Lower lobe of right lung (tissue), 2 donors: Measurements from ENCODE around the gene C1orf167. TPM values are rescaled to one million over a fixed set of nuclear protein-coding genes. Genes with fewer than 3 reads are reported as not detected.

Source experiments
- ATAC-seq, 2 donors: fragments of 200-7000 bp; cut with Tn5 transposase; one replicate each; pipeline ENCODE4 v1.9.1; 2020 to 2022; ENCODE audit warnings: mild to moderate bottlenecking in 2 of 2, moderate library complexity in 2 of 2
- DNase-seq: peaks from one replicate; pipeline ENCODE4 v3.0.0-alpha.2; 2020
- H3K27ac ChIP-seq: fragments of 200-600 bp; one replicate; pipeline ENCODE4 v1.8.0; 2022
- H3K27me3 ChIP-seq: fragments of 200-600 bp; one replicate; pipeline ENCODE4 v1.8.0; 2022; ENCODE audit warnings: low read depth
- H3K36me3 ChIP-seq: fragments of 200-600 bp; one replicate; pipeline ENCODE4 v1.8.0; 2022; ENCODE audit warnings: mild to moderate bottlenecking
- H3K4me1 ChIP-seq: fragments of 200-600 bp; one replicate; pipeline ENCODE4 v1.8.0; 2022
- H3K4me3 ChIP-seq: fragments of 200-600 bp; one replicate; pipeline ENCODE4 v1.8.0; 2022; ENCODE audit warnings: mild to moderate bottlenecking
- H3K9me3 ChIP-seq: fragments of 200-600 bp; one replicate; pipeline ENCODE4 v1.8.0; 2022
- CTCF ChIP-seq: fragments of 200-600 bp; IDR thresholded peaks from one replicate; pipeline ENCODE4 v1.8.0; 2022; ENCODE audit warnings: antibody characterized with exemption, mild to moderate bottlenecking
- intact Hi-C: fragments of 100-400 bp; cut with DNase I; formaldehyde crosslinking; loops from one replicate; pipeline ENCODE4 v1.11.0; 2022
- total RNA-seq: library from RNA; stranded (reverse); fragmentation: NEBNext Ultra II Directional; extraction: Animal tissue kit (Norgen Biotek cat#: 25700); gene quantifications from one replicate; pipeline ENCODE4 v1.2.1, GENCODE V29; 2021
- donor health status: DM: no; HTN: yes; CAD: no; lungs with severe emphysema.

C1orf167 gene
- total RNA-seq, 1 donor from 2014 or later: 2.2 TPM

GRCh38 chr1:11719313-11720032, 42.5 kb upstream of the C1orf167 start:
- peak; percentile 90 to 93 for ATAC-seq
- peak overlapping the region; percentile 57 for H3K4me3 ChIP-seq
- no peaks in the 10 kb centered on the region for H3K36me3 ChIP-seq
- TF ChIP-seq CTCF: peak; percentile 98
- H3K9me3 ChIP-seq: no peaks in the 10 kb centered on the region
- DNase-seq: peak; percentile 91
- no peaks in the 10 kb centered on the region for H3K27me3 ChIP-seq
- intact Hi-C loops: loop anchor here (10.0 kb wide), 1 partner anchor 55 kb away; the partner anchor contains the start of gene FBXO6
- H3K4me1 ChIP-seq: peaks cover 21% of the 10 kb centered on the region
- peak overlapping the region; percentile 85 for H3K27ac ChIP-seq

GRCh38 chr1:11720033-11720376, 42.0 kb upstream of the C1orf167 start:
- H3K36me3 ChIP-seq: no peaks in the 10 kb centered on the region
- no peak overlapping the region for H3K4me3 ChIP-seq
- no peaks in the 10 kb centered on the region for H3K9me3 ChIP-seq
- ATAC-seq (no peak), DNase-seq (no peak)
- peaks cover 21% of the 10 kb centered on the region for H3K4me1 ChIP-seq
- no peak for TF ChIP-seq CTCF
- no peak overlapping the region for H3K27ac ChIP-seq
- no peaks in the 10 kb centered on the region for H3K27me3 ChIP-seq
- intact Hi-C loops: no loop called here

GRCh38 chr1:11720525-11720924, 41.5 kb upstream of the C1orf167 start:
- DNase-seq (no peak), ATAC-seq (no peak)
- H3K27ac ChIP-seq: no peak overlapping the region

GRCh38 chr1:11721311-11721710, 40.7 kb upstream of the C1orf167 start:
- ATAC-seq (no peak), DNase-seq (no peak)
- no peaks in the 10 kb centered on the region for H3K36me3 ChIP-seq
- intact Hi-C loops: no loop called here
- H3K27ac ChIP-seq: no peak overlapping the region
- H3K9me3 ChIP-seq: no peaks in the 10 kb centered on the region
- no peak for TF ChIP-seq CTCF
- H3K4me1 ChIP-seq: peaks cover 25% of the 10 kb centered on the region
- H3K27me3 ChIP-seq: no peaks in the 10 kb centered on the region
- no peak overlapping the region for H3K4me3 ChIP-seq

More at GRCh38 chr1:11720525-11720924, 41.5 kb upstream of the C1orf167 start:
- intact Hi-C loops: no loop called here
- Histone ChIP-seq H3K27me3 (no peaks in the 10 kb centered on the region), H3K4me3 (no peak overlapping the region), H3K36me3 (no peaks in the 10 kb centered on the region), H3K9me3 (no peaks in the 10 kb centered on the region), H3K4me1 (peaks cover 22% of the 10 kb centered on the region)
- no peak for TF ChIP-seq CTCF

- H3K4me3 ChIP-seq: no peak overlapping the region
- TF ChIP-seq CTCF: no peak
- H3K9me3 ChIP-seq: no peaks in the 10 kb centered on the region
- no peaks in the 10 kb centered on the region for H3K27me3 ChIP-seq
- intact Hi-C loops: no loop called here
- ATAC-seq (no peak), DNase-seq (no peak)
- peaks cover 25% of the 10 kb centered on the region for H3K4me1 ChIP-seq
- no peak overlapping the region for H3K27ac ChIP-seq
- no peaks in the 10 kb centered on the region for H3K36me3 ChIP-seq
Measured at GRCh38 chr1:11722538-11722937, 39.5 kb upstream of the C1orf167 start.
